Measurements from ENCODE around the gene FADS2. TPM values are rescaled to one million over a fixed set of nuclear protein-coding genes. Genes with fewer than 3 reads are reported as not detected.
A peak's percentile ranks its signal among the peaks of the same experiment; 100 is the strongest.

Gene FADS2
- 82.0 TPM for polyA plus RNA-seq (2012; ENCODE audit: missing spikeins)

GRCh38 chr11:61827571-61828378 lies at the start of gene FADS2:
Gene FADS2 (plus strand): TSS chr11:61828300. CDS start chr11:61828391, 91 bp downstream.
- TF ChIP-seq TAF1 (IDR thresholded peaks at IDR 0.05; ENCODE audit: borderline replicate concordance, low read depth, low read length) (no peak; the same call in 1 of the 2 replicates), POLR2AphosphoS5 (IDR thresholded peaks at IDR 0.05; ENCODE audit: low read depth, low read length) (peak; percentile 80), POLR2A (IDR thresholded peaks at IDR 0.05; ENCODE audit: low read depth, low read length) (peak; percentile 67; the same call in 1 of the 2 replicates)
- DNase-seq (ENCODE audit: insufficient read length) (peak; percentile 92), FAIRE-seq (peak; percentile 99)

GRCh38 chr11:61778357-61778886 lies 49.7 kb upstream of the FADS2 start:
- FAIRE-seq: no peak
- no peak for DNase-seq (ENCODE audit: insufficient read length)

GRCh38 chr11:61778920-61779650 lies 49.0 kb upstream of the FADS2 start:
- FAIRE-seq (no peak), DNase-seq (ENCODE audit: insufficient read length) (peak; percentile 13)
- TF ChIP-seq POLR2AphosphoS5 (IDR thresholded peaks at IDR 0.05; ENCODE audit: low read depth, low read length) (no peak), TAF1 (IDR thresholded peaks at IDR 0.05; ENCODE audit: borderline replicate concordance, low read depth, low read length) (no peak), POLR2A (IDR thresholded peaks at IDR 0.05; ENCODE audit: low read depth, low read length) (no peak)

More at GRCh38 chr11:61778357-61778886, 49.7 kb upstream of the FADS2 start:
- TF ChIP-seq TAF1 (IDR thresholded peaks at IDR 0.05; ENCODE audit: borderline replicate concordance, low read depth, low read length) (no peak), POLR2AphosphoS5 (IDR thresholded peaks at IDR 0.05; ENCODE audit: low read depth, low read length) (no peak), POLR2A (IDR thresholded peaks at IDR 0.05; ENCODE audit: low read depth, low read length) (no peak)

- no peak for TF ChIP-seq POLR2A (IDR thresholded peaks at IDR 0.05; ENCODE audit: low read depth, low read length)
- TF ChIP-seq POLR2AphosphoS5 (IDR thresholded peaks at IDR 0.05; ENCODE audit: low read depth, low read length): no peak
- no peak for TF ChIP-seq TAF1 (IDR thresholded peaks at IDR 0.05; ENCODE audit: borderline replicate concordance, low read depth, low read length)
- FAIRE-seq (no peak), DNase-seq (ENCODE audit: insufficient read length) (peak; percentile 13)
Observed at GRCh38 chr11:61779666-61780525, 48.2 kb upstream of the FADS2 start.

- FAIRE-seq (no peak), DNase-seq (ENCODE audit: insufficient read length) (no peak)
- TF ChIP-seq TAF1 (IDR thresholded peaks at IDR 0.05; ENCODE audit: borderline replicate concordance, low read depth, low read length) (no peak), POLR2A (IDR thresholded peaks at IDR 0.05; ENCODE audit: low read depth, low read length) (no peak), POLR2AphosphoS5 (IDR thresholded peaks at IDR 0.05; ENCODE audit: low read depth, low read length) (no peak)
Observed at GRCh38 chr11:61780581-61781162, 47.4 kb upstream of the FADS2 start.

- TF ChIP-seq POLR2A (IDR thresholded peaks at IDR 0.05; ENCODE audit: low read depth, low read length) (no peak), POLR2AphosphoS5 (IDR thresholded peaks at IDR 0.05; ENCODE audit: low read depth, low read length) (no peak), TAF1 (IDR thresholded peaks at IDR 0.05; ENCODE audit: borderline replicate concordance, low read depth, low read length) (no peak)
Observed at GRCh38 chr11:61781585-61781984, 46.5 kb upstream of the FADS2 start.

GRCh38 chr11:61782299-61782698 lies 45.8 kb upstream of the FADS2 start:
- FAIRE-seq (no peak), DNase-seq (ENCODE audit: insufficient read length) (no peak)
- TF ChIP-seq POLR2A (IDR thresholded peaks at IDR 0.05; ENCODE audit: low read depth, low read length) (no peak), TAF1 (IDR thresholded peaks at IDR 0.05; ENCODE audit: borderline replicate concordance, low read depth, low read length) (no peak), POLR2AphosphoS5 (IDR thresholded peaks at IDR 0.05; ENCODE audit: low read depth, low read length) (no peak)

More at GRCh38 chr11:61781585-61781984, 46.5 kb upstream of the FADS2 start:
- FAIRE-seq: no peak
- DNase-seq (ENCODE audit: insufficient read length): no peak

- TF ChIP-seq POLR2A (IDR thresholded peaks at IDR 0.05; ENCODE audit: low read depth, low read length): no peak
- FAIRE-seq: no peak
Observed at GRCh38 chr11:61782841-61783240, 45.3 kb upstream of the FADS2 start.

GRCh38 chr11:61783717-61784505 lies 44.2 kb upstream of the FADS2 start:
- FAIRE-seq (no peak), DNase-seq (ENCODE audit: insufficient read length) (no peak)
- TF ChIP-seq POLR2A (IDR thresholded peaks at IDR 0.05; ENCODE audit: low read depth, low read length): no peak; the same call in 1 of the 2 replicates
- TF ChIP-seq POLR2AphosphoS5 (IDR thresholded peaks at IDR 0.05; ENCODE audit: low read depth, low read length): no peak
- no peak for TF ChIP-seq TAF1 (IDR thresholded peaks at IDR 0.05; ENCODE audit: borderline replicate concordance, low read depth, low read length)

More at GRCh38 chr11:61782841-61783240, 45.3 kb upstream of the FADS2 start:
- no peak for DNase-seq (ENCODE audit: insufficient read length)

- DNase-seq (ENCODE audit: insufficient read length) (no peak), FAIRE-seq (no peak)
- TF ChIP-seq POLR2AphosphoS5 (IDR thresholded peaks at IDR 0.05; ENCODE audit: low read depth, low read length) (no peak), TAF1 (IDR thresholded peaks at IDR 0.05; ENCODE audit: borderline replicate concordance, low read depth, low read length) (no peak), POLR2A (IDR thresholded peaks at IDR 0.05; ENCODE audit: low read depth, low read length) (no peak)
Observed at GRCh38 chr11:61784506-61784805, 43.6 kb upstream of the FADS2 start.

Data from GM12892 (cell line).